HG03457 (cell line): ENCODE measurements around the gene PKN1.
"Not testable (repeated sequence)": the region's sequence is repeated elsewhere in the genome, so short reads cannot be mapped to it uniquely, and the experiment has no call there.

Source experiments
- ATAC-seq: cut with Tn5 transposase; IDR thresholded peaks from one replicate; pipeline ENCODE4 v1.9.1; 2021; ENCODE audit warnings: moderate number of reproducible peaks; ENCODE audit not compliant: unreplicated experiment

Gene PKN1

GRCh38 chr19:14428882-14429416 is 4.2 kb upstream of the PKN1 start:
- no peak for ATAC-seq

GRCh38 chr19:14430712-14431111 is 2.4 kb upstream of the PKN1 start:
- no peak for ATAC-seq

DNA sequence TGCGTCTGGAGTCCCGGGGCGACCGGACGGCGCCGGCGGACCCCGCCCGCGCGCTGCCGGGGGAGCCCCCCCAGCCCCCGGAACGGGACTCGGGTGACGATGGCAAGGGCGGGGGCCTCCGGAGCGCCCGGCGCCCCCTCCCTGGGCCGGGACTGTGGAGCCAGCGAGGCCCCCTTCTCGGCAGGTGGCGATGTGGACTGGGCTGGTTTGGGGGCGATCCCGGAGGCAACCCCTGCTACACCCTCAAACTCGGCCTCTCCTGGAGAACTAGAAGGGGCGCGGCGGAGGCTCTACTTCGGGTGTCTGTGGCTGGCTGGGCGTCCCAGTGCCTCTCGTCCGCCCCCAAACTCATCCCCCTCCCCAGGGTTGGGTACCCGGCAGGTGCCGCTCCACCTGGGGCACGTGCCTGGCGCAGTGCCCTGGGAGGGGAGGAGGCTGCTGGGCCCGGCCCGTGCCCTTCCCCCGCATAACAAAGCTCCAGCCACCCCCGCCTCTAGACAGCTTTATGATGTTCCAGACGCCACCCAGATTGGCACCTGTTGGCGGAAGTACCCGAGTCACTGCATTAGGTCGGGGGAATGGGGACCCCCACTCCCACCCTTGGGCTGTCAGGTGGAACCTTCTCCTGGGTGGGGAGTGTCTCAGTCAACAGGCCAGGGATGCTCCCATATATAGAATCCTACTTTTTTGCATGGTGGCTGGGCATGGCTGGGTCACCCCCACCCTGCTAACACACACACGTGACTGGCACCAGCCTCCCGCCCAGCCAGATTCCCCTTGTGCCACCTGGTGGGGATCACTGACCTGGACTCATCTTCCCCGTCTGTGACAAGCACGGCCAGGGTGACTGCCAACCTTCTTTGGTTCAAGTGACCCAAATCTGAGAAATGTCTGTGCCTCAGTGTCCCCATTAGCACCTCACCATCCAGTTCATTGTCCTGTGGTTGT is 722 bp downstream of the PKN1 start:
- ATAC-seq = no peak

- ATAC-seq = no peak
Measured at GRCh38 chr19:14434543-14435319, 1.6 kb downstream of the PKN1 start.

DNA sequence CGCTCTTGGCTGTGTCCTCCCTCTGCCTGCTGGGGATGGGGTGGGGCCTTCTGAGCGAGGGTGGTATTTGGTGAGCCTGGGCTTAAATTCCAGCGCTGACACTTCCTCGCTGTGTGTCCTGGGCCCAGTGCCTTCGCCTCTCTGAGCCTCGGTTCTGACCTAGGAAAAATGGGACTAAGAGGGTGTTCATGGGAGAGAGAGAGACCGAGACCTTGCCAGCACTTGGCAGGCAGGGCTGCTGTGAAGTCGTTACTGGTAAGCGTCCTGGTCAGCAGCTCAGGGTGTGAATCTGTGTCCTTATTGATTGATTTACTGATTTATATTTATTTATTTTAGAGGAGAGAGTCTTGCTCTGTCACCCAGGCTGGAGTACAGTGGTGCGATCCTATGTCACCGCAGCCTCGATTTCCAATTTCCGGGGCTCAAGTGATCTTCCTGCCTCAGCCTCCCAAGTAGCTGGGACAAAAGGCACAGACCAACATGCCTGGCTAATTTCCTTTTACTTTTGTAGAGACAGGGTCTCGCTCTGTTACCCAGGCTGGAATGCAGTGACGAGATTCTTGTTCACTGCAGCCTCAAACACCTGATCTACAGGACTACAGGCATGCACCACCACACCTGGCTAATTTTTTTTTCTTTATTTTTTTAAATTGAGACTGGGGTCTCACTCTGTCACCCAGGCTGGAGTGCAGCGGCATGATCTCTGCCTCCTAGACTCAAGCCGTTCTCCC is 2.4 kb downstream of the PKN1 start:
- ATAC-seq = no peak

DNA sequence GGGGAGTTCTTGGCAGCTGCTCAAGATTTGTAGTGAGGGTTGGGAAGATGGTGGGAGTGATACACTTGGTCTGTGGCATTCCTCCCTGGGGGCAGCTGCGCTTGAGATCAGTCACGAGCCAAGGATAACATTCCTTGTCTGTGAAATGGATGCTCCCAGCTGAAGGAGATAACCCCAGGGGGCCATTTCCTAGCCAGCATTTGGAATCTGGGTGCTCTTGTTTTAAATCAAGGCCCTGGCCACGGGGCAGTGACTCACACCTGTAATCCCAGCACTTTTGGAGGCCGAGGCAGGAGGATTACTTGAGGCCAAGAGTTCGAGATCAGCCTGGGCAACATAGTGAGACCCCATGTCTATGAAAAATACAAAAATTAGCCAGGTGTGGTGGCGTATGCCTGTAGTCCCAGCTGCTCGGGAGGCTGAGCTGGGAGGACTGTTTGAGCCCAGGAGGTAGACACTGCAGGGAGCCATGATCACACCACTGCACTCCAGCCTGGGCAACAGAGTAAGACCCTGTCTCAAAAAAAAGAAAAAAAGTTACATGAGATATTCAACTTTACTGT is 4.6 kb downstream of the PKN1 start:
- no peak for ATAC-seq

- no peak for ATAC-seq
Measured at GRCh38 chr19:14439014-14439413, 5.9 kb downstream of the PKN1 start.

GRCh38 chr19:14440049-14440448 is 6.9 kb downstream of the PKN1 start:
- ATAC-seq = no peak

DNA sequence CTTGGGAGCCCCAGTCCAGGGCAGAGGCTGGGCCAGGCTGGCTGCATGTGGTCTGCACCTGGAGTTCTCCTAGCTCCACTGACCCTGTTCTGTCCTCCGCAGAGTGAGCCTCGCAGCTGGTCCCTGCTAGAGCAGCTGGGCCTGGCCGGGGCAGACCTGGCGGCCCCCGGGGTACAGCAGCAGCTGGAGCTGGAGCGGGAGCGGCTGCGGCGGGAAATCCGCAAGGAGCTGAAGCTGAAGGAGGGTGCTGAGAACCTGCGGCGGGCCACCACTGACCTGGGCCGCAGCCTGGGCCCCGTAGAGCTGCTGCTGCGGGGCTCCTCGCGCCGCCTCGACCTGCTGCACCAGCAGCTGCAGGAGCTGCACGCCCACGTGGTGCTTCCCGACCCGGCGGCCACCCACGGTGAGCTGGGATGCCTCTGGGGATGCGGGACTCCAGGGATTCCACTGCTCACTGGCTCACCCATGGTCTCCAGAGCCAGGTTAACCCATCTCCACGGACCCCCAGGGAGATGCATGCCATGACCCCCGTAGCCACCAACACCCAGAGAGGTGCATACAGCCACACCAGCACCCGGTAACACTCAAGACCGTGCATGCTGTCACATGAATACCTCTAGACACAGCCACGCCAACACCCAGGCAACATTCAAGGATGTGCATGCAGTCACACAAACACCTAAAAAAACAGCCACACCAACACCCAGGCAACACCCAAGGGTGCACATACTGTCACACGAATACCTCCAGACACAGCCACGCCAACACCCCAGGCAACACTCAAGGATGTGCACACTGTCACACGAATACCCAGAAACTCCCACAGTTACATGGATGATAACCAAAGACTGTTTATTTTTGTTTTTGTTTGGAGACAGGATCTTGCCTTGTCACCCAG is 8.2 kb downstream of the PKN1 start:
- no peak for ATAC-seq

DNA sequence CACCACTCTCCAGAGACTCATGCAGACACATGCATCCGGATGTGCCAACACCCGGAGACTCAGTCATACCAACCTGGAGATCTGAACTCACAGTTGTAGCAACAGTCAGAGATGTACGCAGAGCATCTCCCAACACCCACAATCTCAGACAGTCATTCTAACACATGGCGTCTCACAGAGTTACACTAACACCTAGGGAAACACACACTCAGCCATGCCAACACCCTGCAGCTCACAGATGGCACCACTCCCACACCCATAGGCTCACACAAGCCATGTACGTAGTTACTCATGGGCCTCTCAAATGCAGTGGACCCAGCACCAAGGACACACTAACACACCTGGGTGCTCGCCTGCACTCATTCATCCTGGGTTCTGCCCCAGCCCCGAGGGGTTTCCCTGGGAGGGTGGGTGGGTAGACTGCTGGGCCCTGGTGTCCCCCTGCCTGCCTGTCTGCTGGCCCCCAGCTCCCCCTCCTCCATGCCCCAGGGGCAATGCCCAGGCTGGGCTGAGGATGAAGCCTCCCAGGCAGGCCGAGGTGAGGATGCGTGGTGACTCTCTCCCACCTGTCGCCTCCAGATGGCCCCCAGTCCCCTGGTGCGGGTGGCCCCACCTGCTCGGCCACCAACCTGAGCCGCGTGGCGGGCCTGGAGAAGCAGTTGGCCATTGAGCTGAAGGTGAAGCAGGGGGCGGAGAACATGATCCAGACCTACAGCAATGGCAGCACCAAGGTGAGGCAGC is 10.0 kb downstream of the PKN1 start:
- no peak for ATAC-seq

DNA sequence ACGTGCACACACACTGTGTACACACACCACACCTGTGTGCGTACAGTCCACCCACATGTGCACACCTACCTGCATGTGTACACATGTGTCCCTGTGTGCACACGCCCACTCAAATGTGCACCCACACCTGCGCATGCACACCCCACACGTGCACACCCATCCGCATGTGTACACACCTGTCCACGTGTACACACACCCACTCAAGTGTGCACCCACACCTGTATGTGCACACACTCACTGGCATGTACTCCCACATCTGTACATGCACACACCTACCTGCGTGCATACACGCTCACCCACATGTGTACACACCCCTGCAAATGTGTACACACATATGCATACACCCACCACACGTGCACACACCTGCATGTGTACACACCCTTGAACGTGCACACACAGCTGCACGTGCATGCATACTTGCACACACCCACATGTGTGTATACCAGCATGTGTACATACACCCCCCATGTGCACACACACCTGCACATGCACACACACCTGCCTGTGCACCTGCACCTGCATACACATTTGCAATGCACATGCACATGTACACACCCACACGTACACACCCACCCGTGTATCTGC is 10.6 kb downstream of the PKN1 start:
- no peak for ATAC-seq

DNA sequence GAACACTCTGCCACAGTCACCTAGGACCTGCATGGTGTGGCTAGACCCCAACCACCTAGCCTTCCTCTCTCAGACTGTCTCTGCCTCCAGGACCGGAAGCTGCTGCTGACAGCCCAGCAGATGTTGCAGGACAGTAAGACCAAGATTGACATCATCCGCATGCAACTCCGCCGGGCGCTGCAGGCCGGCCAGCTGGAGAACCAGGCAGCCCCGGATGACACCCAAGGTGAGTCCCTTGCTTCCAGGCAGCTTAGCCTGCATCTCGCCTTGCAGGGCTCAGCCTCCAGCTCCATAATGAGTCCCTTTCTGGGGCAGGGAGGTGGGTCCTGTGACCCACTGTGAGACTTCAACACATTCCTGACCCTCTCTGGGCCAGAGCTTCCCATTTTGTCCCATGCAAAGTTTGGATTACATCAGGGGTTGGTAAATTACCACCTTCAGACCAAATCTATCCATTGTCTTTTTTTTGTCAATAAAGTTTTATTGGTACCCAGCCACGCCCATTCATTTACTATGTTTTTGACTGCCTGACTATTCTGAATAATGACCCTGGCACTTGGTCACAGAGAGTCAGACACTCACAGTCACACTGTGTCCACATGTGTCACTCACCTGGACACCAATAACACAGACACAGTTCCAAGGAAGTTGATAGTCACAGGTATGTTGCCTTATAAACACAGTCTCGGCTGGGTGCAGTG is 13.4 kb downstream of the PKN1 start:
- no peak for ATAC-seq

- ATAC-seq = no peak
Measured at GRCh38 chr19:14449321-14449720, 16.2 kb downstream of the PKN1 start.

DNA sequence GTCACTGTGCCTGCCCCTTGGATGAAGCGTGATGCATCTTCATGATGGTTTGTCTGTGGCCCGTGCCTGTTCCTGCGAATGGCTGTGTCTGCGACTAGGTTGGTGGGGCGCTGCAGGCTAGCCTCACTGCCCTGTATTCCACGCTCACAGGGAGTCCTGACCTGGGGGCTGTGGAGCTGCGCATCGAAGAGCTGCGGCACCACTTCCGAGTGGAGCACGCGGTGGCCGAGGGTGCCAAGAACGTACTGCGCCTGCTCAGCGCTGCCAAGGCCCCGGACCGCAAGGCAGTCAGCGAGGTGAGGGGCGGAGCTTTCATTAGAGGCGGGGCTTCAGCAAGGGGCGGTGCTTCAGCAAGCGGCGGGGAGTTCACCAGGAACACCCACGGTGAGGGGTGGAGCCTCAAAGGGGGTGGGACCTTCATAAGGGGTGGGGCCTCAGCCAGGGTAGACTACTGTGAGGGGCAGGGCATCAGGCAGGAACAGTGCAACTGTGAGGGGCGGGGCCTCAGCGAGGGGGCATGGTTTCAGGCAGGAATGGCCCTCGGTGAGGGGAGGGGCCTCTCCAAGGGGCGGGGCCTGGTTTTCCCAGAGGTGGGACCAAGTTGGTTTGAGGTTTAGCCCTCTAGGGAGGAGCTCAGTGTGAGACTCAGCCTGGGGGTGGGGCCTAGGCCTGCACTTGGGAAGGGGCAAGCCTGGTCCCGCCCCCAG is 17.2 kb downstream of the PKN1 start:
- no peak for ATAC-seq

- ATAC-seq = no peak
Measured at GRCh38 chr19:14450876-14451275, 17.8 kb downstream of the PKN1 start.

DNA sequence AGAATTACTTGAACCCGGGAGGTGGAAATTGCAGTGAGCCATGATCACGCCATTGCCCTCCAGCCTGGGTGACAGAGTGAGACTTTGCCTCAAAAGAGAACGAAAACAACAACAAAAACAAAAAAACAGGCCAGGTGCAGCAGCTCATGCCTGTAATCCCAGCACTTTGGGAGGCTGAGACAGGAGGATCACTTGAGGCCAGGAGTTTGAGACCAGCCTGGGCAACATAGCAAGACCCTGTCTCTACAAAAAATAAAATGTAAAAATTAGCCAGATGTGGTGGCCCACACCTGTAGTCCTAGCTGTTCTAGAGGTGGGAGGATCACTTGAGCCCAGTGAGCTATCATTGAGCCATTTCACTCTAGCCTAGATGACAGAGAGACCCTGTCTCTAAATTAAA is 19.2 kb downstream of the PKN1 start:
- ATAC-seq = not testable (repeated sequence)

DNA sequence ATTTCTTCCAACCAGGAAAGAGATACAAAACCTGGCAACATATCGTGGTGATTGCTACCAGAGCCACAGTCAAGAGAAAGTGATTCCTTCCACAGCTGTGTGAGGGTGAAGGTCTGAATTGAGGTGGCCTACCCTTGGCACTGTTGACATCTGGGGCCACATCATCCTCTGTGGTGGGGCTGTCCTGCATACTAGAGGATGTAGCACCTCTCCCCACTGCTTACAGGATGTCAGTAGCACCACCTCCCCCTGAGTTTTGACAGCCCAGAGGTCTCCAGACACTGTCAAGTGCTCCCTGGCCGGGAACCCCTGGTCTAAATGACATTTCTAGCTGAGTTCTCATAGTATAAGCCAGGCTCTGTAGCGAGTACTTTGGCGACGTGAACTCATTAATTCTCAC is 26.6 kb downstream of the PKN1 start:
- ATAC-seq = no peak
